ENCODE data around the gene PTRH2. TPM values are rescaled to one million over a fixed set of nuclear protein-coding genes. Genes with fewer than 3 reads are reported as not detected.

Gene PTRH2
- total RNA-seq, 1 donor from 2014 or later, result 18.6 TPM

DNA sequence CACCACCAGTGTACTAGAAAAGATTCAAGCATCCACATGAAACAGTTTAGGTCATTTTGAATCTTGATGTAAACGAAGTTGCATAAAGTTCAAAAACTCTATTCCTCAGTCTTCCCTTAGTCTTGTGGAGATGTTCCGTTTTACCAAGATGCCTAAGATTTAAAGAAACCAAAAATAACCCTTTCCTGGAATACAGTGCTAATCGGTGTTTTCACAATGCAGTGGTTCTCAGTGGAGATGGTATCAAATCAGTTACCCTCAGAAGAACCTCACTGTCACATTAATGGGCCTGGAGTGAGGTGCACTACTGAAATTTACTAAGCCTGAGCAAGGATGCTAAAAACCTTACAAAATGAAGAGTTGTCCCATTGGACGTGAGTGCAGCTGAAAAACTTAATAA is 9.1 kb downstream of the PTRH2 start:
- Mint-ChIP-seq H3K9me3 (ENCODE audit: unreplicated experiment) (no peaks in the 10 kb centered on the region), H3K27me3 (ENCODE audit: unreplicated experiment) (peaks cover 3% of the 10 kb centered on the region), H3K4me3 (ENCODE audit: unreplicated experiment) (no peak overlapping the region), H3K4me1 (ENCODE audit: low read depth, unreplicated experiment) (peaks cover 11% of the 10 kb centered on the region), H3K36me3 (ENCODE audit: unreplicated experiment) (no peaks in the 10 kb centered on the region), H3K27ac (ENCODE audit: unreplicated experiment) (no peak overlapping the region)
- no peak for DNase-seq
- TF ChIP-seq, protein P1, sequence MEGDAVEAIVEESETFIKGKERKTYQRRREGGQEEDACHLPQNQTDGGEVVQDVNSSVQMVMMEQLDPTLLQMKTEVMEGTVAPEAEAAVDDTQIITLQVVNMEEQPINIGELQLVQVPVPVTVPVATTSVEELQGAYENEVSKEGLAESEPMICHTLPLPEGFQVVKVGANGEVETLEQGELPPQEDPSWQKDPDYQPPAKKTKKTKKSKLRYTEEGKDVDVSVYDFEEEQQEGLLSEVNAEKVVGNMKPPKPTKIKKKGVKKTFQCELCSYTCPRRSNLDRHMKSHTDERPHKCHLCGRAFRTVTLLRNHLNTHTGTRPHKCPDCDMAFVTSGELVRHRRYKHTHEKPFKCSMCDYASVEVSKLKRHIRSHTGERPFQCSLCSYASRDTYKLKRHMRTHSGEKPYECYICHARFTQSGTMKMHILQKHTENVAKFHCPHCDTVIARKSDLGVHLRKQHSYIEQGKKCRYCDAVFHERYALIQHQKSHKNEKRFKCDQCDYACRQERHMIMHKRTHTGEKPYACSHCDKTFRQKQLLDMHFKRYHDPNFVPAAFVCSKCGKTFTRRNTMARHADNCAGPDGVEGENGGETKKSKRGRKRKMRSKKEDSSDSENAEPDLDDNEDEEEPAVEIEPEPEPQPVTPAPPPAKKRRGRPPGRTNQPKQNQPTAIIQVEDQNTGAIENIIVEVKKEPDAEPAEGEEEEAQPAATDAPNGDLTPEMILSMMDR (IDR thresholded peaks at IDR 0.05; ENCODE audit: partially characterized antibody, unreplicated experiment), result no peak

- H3K27ac Mint-ChIP-seq (ENCODE audit: unreplicated experiment), result peak overlapping the region; percentile 63
- no peak for DNase-seq
- peaks cover 3% of the 10 kb centered on the region for H3K27me3 Mint-ChIP-seq (ENCODE audit: unreplicated experiment)
- no peaks in the 10 kb centered on the region for H3K36me3 Mint-ChIP-seq (ENCODE audit: unreplicated experiment)
- H3K4me1 Mint-ChIP-seq (ENCODE audit: low read depth, unreplicated experiment), result peaks cover 11% of the 10 kb centered on the region
- no peaks in the 10 kb centered on the region for H3K9me3 Mint-ChIP-seq (ENCODE audit: unreplicated experiment)
- peak overlapping the region; percentile 4 for H3K4me3 Mint-ChIP-seq (ENCODE audit: unreplicated experiment)
- TF ChIP-seq, protein P1 (IDR thresholded peaks at IDR 0.05; ENCODE audit: partially characterized antibody, unreplicated experiment), result no peak
Observed at GRCh38 chr17:59696682-59697277, 10.4 kb downstream of the PTRH2 start.

DNA sequence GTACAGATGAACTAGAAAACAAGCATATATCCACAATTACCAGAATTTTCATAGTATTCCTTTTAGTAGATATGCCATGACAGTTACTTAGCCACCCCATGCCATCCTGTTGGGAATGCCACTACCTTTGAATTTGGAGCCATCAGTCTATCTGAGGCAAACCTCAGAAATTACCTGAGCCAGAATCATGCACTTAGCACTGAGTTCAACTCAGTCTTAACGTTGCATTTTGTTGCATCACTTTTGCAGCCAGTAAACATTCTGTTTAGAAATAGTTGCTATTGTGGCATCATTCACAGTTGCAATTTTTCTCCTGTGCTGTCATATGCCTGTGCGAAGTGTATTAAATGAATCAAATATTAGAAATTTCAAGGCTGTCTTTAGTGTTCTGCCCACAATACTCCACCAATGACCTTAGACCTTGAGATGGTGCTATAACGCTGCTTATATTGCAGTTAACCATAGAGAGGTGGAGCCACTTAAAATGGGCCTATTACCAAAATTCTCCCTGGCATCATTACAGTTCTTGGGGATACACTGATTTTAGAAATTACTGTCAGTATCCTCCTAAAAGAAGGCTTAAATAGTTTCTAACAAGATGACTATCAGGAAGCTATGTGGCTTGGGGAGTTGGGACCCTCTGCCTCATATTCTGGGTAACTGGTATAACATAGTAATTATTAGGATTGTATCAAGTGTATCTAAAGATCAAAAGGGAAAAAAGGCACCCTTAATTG is 11.1 kb downstream of the PTRH2 start:
- H3K4me1 Mint-ChIP-seq (ENCODE audit: low read depth, unreplicated experiment), result peaks cover 11% of the 10 kb centered on the region
- no peak for DNase-seq
- peak overlapping the region; percentile 40 for H3K27ac Mint-ChIP-seq (ENCODE audit: unreplicated experiment)
- peaks cover 3% of the 10 kb centered on the region for H3K27me3 Mint-ChIP-seq (ENCODE audit: unreplicated experiment)
- no peaks in the 10 kb centered on the region for H3K9me3 Mint-ChIP-seq (ENCODE audit: unreplicated experiment)
- TF ChIP-seq, protein P1 (IDR thresholded peaks at IDR 0.05; ENCODE audit: partially characterized antibody, unreplicated experiment), result no peak
- no peak overlapping the region for H3K4me3 Mint-ChIP-seq (ENCODE audit: unreplicated experiment)
- H3K36me3 Mint-ChIP-seq (ENCODE audit: unreplicated experiment), result no peaks in the 10 kb centered on the region

- Mint-ChIP-seq H3K4me1 (ENCODE audit: low read depth, unreplicated experiment) (peaks cover 11% of the 10 kb centered on the region), H3K27me3 (ENCODE audit: unreplicated experiment) (peaks cover 3% of the 10 kb centered on the region), H3K9me3 (ENCODE audit: unreplicated experiment) (no peaks in the 10 kb centered on the region), H3K27ac (ENCODE audit: unreplicated experiment) (peak overlapping the region; percentile 31), H3K36me3 (ENCODE audit: unreplicated experiment) (no peaks in the 10 kb centered on the region), H3K4me3 (ENCODE audit: unreplicated experiment) (no peak overlapping the region)
- TF ChIP-seq, protein P1 (IDR thresholded peaks at IDR 0.05; ENCODE audit: partially characterized antibody, unreplicated experiment), result no peak
- no peak for DNase-seq
Observed at GRCh38 chr17:59694344-59694743, 12.9 kb downstream of the PTRH2 start.

- TF ChIP-seq, protein P1 (IDR thresholded peaks at IDR 0.05; ENCODE audit: partially characterized antibody, unreplicated experiment), result no peak
- H3K27me3 Mint-ChIP-seq (ENCODE audit: unreplicated experiment), result peaks cover 3% of the 10 kb centered on the region
- H3K36me3 Mint-ChIP-seq (ENCODE audit: unreplicated experiment), result no peaks in the 10 kb centered on the region
- peak overlapping the region; percentile 73 for H3K27ac Mint-ChIP-seq (ENCODE audit: unreplicated experiment)
- no peak overlapping the region for H3K4me3 Mint-ChIP-seq (ENCODE audit: unreplicated experiment)
- H3K4me1 Mint-ChIP-seq (ENCODE audit: low read depth, unreplicated experiment), result peaks cover 9% of the 10 kb centered on the region
- no peaks in the 10 kb centered on the region for H3K9me3 Mint-ChIP-seq (ENCODE audit: unreplicated experiment)
- no peak for DNase-seq
Observed at GRCh38 chr17:59693582-59693981, 13.6 kb downstream of the PTRH2 start.
